Measurements from ENCODE around the gene PANK2. TPM values are rescaled to one million over a fixed set of nuclear protein-coding genes. Genes with fewer than 3 reads are reported as not detected.

Gene PANK2
- total RNA-seq, 2 experiments from 2014 or later: 47.6 to 50.3 TPM

DNA sequence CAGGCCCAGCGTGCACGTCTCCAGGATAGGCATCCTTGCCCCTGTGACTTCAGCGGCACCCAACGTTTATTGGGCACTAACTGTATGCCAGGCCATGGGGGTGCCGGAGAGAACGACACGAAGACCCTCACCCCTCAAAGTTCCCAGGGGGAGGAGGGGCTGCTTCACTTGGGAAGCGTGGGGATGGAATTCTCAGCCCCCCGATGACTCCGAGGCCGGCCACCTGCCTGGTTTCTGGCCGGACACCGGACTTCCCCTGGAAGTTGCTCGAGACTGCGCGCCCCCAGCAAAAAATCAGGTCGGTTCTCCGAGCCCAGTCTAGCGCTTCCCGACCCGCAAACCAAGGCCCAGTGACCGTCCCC lies 42.8 kb upstream of the PANK2 start:
- peak overlapping the region; percentile 82 for H3K4me3 Mint-ChIP-seq
- ATAC-seq: no peak
- TF ChIP-seq, protein P1, sequence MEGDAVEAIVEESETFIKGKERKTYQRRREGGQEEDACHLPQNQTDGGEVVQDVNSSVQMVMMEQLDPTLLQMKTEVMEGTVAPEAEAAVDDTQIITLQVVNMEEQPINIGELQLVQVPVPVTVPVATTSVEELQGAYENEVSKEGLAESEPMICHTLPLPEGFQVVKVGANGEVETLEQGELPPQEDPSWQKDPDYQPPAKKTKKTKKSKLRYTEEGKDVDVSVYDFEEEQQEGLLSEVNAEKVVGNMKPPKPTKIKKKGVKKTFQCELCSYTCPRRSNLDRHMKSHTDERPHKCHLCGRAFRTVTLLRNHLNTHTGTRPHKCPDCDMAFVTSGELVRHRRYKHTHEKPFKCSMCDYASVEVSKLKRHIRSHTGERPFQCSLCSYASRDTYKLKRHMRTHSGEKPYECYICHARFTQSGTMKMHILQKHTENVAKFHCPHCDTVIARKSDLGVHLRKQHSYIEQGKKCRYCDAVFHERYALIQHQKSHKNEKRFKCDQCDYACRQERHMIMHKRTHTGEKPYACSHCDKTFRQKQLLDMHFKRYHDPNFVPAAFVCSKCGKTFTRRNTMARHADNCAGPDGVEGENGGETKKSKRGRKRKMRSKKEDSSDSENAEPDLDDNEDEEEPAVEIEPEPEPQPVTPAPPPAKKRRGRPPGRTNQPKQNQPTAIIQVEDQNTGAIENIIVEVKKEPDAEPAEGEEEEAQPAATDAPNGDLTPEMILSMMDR (IDR thresholded peaks at IDR 0.05): no peak
- intact Hi-C loops (cut with micrococcal nuclease): no loop called here
- peaks cover 21% of the 10 kb centered on the region for H3K4me1 Mint-ChIP-seq (ENCODE audit: low read depth)
- no peaks in the 10 kb centered on the region for H3K36me3 Mint-ChIP-seq (ENCODE audit: low read depth)
- H3K27ac Mint-ChIP-seq: peak overlapping the region; percentile 90
- ChIA-PET CTCF (interaction anchor here (1.3 kb wide), 1 partner anchor 26 kb away, joined by 4 read pairs; the partner anchor contains the start of gene AP5S1), POLR2A (interaction anchor here (1.6 kb wide), 1 partner anchor 50 kb away, joined by 3 read pairs; the partner anchor contains the start of gene CDC25B)
- no peaks in the 10 kb centered on the region for H3K27me3 Mint-ChIP-seq
- DNase-seq: no peak
- no peaks in the 10 kb centered on the region for H3K9me3 Mint-ChIP-seq

DNA sequence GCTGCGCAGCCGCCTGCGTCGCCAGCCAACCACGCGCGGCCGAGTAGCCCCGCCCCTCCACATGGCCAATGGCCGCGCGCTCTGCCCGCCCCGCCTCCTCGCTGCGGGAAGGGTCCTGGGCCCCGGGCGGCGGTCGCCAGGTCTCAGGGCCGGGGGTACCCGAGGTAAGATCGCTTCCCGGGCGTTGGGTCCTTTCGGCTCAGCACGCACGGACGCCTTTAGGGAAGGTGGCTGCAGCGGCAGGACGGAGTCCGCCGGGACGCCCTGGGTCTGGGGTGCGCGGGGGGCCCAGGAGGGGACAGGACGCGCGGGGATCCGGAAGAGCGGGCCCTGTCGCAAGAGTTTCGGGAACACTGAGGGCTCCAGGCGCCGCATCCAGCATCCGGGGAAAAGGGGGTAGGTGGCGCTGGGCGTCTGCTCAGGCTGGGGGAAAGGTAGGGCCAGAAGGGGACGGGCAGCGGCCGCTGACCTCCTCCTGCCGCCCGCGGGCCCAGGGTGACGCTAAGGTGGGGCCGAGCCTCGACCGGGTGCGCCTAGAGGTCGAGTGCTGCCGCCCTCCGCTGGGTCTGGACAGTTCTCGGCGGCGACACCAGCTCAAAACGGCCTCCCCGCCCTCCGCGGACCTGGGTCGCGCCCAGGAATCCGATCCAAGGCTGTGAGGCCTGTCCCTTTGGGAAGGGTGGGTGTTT lies 42.3 kb upstream of the PANK2 start, which contains the start of gene MAVS:
Gene MAVS (plus strand): TSS at position 95 of the 689 bp plus-strand sequence. CDS start 7,791 bp downstream, outside the sequence.
- ChIA-PET POLR2A (interaction anchor here (1.0 kb wide), 1 partner anchor 79 kb away, joined by 3 read pairs; the partner anchor contains the start of gene ADISSP), CTCF (no interaction called here)
- TF ChIP-seq, protein P1 (IDR thresholded peaks at IDR 0.05): no peak
- intact Hi-C loops (cut with micrococcal nuclease): no loop called here
- Mint-ChIP-seq H3K4me3 (peak within 1 kb of the TSS; percentile 82), H3K27ac (peak within 1 kb of the TSS; percentile 90), H3K36me3 (ENCODE audit: low read depth) (no peaks in the 10 kb centered on the region), H3K4me1 (ENCODE audit: low read depth) (peaks cover 21% of the 10 kb centered on the region), H3K9me3 (no peaks in the 10 kb centered on the region), H3K27me3 (no peaks in the 10 kb centered on the region)
- peak; percentile 98 for ATAC-seq
- peak; percentile 86 for DNase-seq

DNA sequence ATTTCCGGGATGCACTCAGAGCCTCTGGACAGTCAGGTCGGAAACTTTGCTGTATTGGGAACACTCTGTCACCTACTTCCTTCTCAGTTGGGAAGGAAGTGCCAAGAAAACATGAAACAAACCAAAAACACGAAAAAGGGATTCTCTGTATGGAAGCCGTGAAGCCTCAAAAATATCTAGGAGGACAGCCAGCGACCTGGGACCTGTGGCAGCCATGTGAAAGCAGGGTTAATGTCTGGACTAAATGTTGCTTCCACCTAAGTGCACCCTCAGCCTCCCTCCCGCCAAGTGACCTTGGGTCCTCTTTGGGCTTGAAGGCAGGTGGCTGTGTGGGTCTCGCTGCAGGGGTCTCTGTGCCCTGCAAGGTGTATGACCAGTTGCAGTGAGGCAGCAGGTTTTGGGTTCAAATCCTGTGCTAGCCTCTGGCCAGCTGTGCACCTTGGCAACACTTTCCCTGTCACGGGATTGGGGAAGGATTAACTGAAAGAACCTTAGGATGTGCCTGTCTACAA lies 41.7 kb upstream of the PANK2 start:
- no peak for ATAC-seq
- Mint-ChIP-seq H3K27me3 (no peaks in the 10 kb centered on the region), H3K4me1 (ENCODE audit: low read depth) (peaks cover 21% of the 10 kb centered on the region), H3K36me3 (ENCODE audit: low read depth) (no peaks in the 10 kb centered on the region), H3K9me3 (no peaks in the 10 kb centered on the region), H3K27ac (peak overlapping the region; percentile 90), H3K4me3 (peak overlapping the region; percentile 82)
- DNase-seq: no peak
- ChIA-PET CTCF (no interaction called here), POLR2A (interaction anchor here (1.0 kb wide), 2 partner anchors 80 to 81 kb away, joined by 3 read pairs; partner anchors contain the start of gene ADISSP)
- intact Hi-C loops (cut with micrococcal nuclease): no loop called here
- TF ChIP-seq, protein P1 (IDR thresholded peaks at IDR 0.05): no peak

DNA sequence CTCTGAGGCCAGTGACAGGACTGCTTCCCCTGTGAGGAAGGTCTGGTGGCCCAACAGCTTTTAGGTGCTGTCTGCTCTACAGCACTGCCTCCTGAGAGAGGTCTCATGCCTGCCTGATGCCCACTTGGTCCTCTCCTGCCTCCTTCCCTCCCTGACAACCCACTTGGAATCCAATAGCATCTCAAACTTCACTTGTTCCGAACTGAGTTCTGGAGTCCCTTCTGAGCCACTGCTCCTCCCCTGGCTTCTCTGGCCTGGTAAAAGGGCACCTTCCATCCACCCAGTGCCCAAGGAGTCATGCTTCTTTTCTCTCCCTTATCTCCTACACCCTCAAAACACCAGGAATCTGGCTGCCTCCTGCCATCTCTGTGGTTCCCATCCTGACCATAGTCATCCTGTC lies 40.6 kb upstream of the PANK2 start:
- no peak for ATAC-seq
- Mint-ChIP-seq H3K4me3 (peak overlapping the region; percentile 46), H3K9me3 (no peaks in the 10 kb centered on the region), H3K36me3 (ENCODE audit: low read depth) (no peaks in the 10 kb centered on the region), H3K27ac (peak overlapping the region; percentile 72), H3K4me1 (ENCODE audit: low read depth) (peaks cover 21% of the 10 kb centered on the region), H3K27me3 (no peaks in the 10 kb centered on the region)
- no peak for DNase-seq
- TF ChIP-seq, protein P1 (IDR thresholded peaks at IDR 0.05): no peak
- ChIA-PET POLR2A (interaction anchor here (1.0 kb wide), 1 partner anchor 82 kb away, joined by 3 read pairs; no protein-coding TSS in a partner anchor), CTCF (interaction anchor here (0.8 kb wide), 1 partner anchor 92 kb away, joined by 3 read pairs; no protein-coding TSS in a partner anchor)
- intact Hi-C loops (cut with micrococcal nuclease): no loop called here

DNA sequence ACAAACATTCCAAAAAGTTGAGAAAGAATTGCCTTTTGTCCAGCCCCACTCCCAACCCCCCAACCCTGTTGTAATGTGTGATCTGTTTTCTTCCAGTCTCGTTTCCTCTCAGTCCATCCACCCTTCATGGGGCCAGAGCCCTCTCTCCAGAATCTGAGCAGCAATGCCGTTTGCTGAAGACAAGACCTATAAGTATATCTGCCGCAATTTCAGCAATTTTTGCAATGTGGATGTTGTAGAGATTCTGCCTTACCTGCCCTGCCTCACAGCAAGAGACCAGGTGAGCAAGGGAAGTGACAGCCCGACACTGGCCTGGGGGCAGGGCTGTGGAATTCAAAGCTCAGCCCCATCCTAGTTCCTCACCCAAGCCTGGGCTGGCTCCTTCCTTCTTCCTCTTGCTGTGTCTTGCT lies 34.7 kb upstream of the PANK2 start:
- H3K27ac Mint-ChIP-seq: peak overlapping the region; percentile 10
- peaks cover 5% of the 10 kb centered on the region for H3K4me1 Mint-ChIP-seq (ENCODE audit: low read depth)
- CTCF ChIA-PET: interaction anchor here (0.7 to 3.2 kb wide), 29 partner anchors 10 to 281 kb away, joined by 3 to 25 read pairs (median 6); partner anchors contain the start of genes ADISSP, AP5S1 and CENPB
- H3K27me3 Mint-ChIP-seq: no peaks in the 10 kb centered on the region
- no peaks in the 10 kb centered on the region for H3K9me3 Mint-ChIP-seq
- DNase-seq: no peak
- H3K36me3 Mint-ChIP-seq (ENCODE audit: low read depth): peaks cover 18% of the 10 kb centered on the region
- TF ChIP-seq, protein P1 (IDR thresholded peaks at IDR 0.05): no peak
- POLR2A ChIA-PET: interaction anchor here (1.1 kb wide), 1 partner anchor 10 kb away, joined by 3 read pairs; no protein-coding TSS in a partner anchor
- no peak overlapping the region for H3K4me3 Mint-ChIP-seq
- no peak for ATAC-seq
- intact Hi-C loops (cut with micrococcal nuclease): no loop called here
